AG04450 (cell line): Measurements from ENCODE around the gene C5orf15. TPM values are rescaled to one million over a fixed set of nuclear protein-coding genes. Genes with fewer than 3 reads are reported as not detected.

Experiments used
- CTCF ChIA-PET: fragments of 300-600, 350-600 bp; formaldehyde crosslinking; extraction: SDS; loops from one replicate; lab custom pipeline; 2022; ENCODE audit warnings: antibody characterized with exemption, inconsistent platforms; lab: Charles Lee
- POLR2A ChIA-PET: fragments of 350-600 bp; formaldehyde crosslinking; extraction: SDS; loops from one replicate; lab custom pipeline; 2021; ENCODE audit warnings: antibody characterized with exemption, inconsistent platforms; lab: Yijun Ruan, JAX
- DNase-seq: peaks from one replicate; pipeline ENCODE4 v3.0.0-alpha.2; 2011; ENCODE audit warnings: low read depth, low spot score
- H3K27ac ChIP-seq: one replicate; pipeline ENCODE4 v1.5.1; 2012; ENCODE audit warnings: low read depth, low read length, control low read depth
- H3K27me3 ChIP-seq: one replicate; pipeline ENCODE4 v1.6.0; 2012; ENCODE audit warnings: low read length; ENCODE audit not compliant: control insufficient read depth, insufficient read depth
- H3K4me3 ChIP-seq: 2 replicates; pipeline ENCODE4 v1.5.1; 2011; ENCODE audit warnings: mild to moderate bottlenecking, low read depth, low read length, control low read depth
- H3K9me3 ChIP-seq: 2 replicates; pipeline ENCODE4 v1.5.1; 2012; ENCODE audit warnings: low read length; ENCODE audit not compliant: control insufficient read depth, insufficient read depth
- polyA plus RNA-seq: library from polyadenylated mRNA; depleted of rRNA; stranded (reverse); fragments of >200 nt; gene quantifications from 2 replicates; pipeline ENCODE4 v1.2.3, GENCODE V29; 2011
- TF ChIP-seq, protein P1 (sequence below): IDR thresholded peaks from 2 replicates; pipeline ENCODE4 v1.5.1; 2011; ENCODE audit warnings: low read depth, low read length, control low read depth, inconsistent platforms

Gene C5orf15
- polyA plus RNA-seq, 1 experiment, result 92.9 TPM

DNA sequence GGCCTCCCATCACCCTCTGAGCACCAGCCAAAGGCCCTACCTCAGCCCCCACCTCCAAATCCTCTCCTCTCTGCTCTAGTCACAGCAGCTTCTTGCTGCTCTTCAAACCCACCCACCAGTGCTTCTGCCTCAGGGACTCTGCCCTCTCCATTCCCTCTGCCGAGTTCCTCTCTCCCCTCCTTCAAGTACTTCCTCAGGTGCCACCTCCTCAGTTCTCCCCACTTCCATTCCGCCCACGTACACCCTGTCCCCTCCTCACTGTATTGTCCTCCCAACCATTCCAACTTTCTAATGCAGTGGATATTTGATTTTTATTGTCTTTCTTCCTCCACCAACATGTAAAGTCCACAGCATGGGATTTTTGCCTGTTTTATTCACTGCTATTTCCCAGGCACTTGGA, 43.2 kb downstream of the C5orf15 start:
- TF ChIP-seq, protein P1, sequence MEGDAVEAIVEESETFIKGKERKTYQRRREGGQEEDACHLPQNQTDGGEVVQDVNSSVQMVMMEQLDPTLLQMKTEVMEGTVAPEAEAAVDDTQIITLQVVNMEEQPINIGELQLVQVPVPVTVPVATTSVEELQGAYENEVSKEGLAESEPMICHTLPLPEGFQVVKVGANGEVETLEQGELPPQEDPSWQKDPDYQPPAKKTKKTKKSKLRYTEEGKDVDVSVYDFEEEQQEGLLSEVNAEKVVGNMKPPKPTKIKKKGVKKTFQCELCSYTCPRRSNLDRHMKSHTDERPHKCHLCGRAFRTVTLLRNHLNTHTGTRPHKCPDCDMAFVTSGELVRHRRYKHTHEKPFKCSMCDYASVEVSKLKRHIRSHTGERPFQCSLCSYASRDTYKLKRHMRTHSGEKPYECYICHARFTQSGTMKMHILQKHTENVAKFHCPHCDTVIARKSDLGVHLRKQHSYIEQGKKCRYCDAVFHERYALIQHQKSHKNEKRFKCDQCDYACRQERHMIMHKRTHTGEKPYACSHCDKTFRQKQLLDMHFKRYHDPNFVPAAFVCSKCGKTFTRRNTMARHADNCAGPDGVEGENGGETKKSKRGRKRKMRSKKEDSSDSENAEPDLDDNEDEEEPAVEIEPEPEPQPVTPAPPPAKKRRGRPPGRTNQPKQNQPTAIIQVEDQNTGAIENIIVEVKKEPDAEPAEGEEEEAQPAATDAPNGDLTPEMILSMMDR, result no peak
- Histone ChIP-seq H3K9me3 (peaks cover 3% of the 10 kb centered on the region; the same call in 1 of the 2 replicates), H3K4me3 (no peak overlapping the region), H3K27ac (no peak overlapping the region), H3K27me3 (peaks cover 13% of the 10 kb centered on the region)
- DNase-seq, result no peak
- ChIA-PET POLR2A (no interaction called here), CTCF (no interaction called here)

DNA sequence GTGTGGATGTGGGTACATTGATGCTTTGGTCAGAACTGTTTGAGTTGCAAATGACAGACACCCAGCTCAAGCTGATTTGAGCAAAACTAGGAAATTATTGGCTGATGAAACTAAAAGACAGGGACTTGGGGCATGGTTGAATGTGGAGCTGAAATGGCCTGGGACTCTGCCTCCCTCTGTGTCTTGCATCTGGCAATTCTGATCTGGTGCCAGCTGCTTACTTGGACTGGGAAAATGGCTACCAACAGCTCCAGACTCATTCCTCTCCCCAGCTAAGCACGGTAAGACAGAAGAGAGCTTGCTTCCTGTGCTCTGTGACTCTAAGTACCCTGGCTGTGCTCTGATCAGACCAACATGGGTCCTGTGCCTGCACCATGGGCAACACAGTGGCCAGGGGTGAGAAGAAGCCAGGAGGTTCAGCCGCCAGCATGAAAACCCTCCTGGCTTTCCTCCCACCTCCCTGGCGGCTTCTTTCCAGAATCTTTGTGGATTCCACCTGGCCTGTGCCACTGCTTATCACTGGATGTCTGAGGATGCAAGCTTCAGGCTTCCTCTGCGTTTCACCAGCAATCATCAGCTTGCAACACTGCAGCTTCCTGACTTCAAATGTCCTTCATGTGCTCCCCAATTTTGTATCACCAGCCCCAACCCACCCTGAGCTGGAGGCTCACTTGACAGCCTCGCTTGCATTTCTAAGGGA, 44.1 kb downstream of the C5orf15 start:
- TF ChIP-seq, protein P1, result no peak
- CTCF ChIA-PET, result no interaction called here

DNA sequence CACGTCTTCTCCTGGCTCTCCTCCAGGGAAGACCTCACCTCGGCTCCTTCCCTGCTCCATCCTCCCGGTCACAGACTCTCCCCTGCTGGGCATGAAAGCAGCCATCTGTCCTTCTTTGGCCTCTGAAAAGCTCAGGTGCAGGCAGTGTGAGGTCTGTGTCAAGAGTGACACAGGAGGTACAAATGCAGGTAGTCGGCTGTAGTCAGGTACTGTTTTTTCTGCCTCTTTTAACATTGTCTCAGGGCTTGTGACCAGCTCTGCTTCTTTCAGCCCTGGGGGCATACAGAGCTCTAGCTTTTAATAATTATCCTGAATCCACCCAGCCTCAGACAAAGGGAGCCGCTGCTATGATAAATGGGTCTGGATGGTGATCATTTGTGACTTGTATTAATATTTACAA, 46.4 kb downstream of the C5orf15 start:
- no peak for DNase-seq
- CTCF ChIA-PET, result no interaction called here
- Histone ChIP-seq H3K27ac (no peak overlapping the region), H3K4me3 (no peak overlapping the region), H3K9me3 (peaks cover 3% of the 10 kb centered on the region; the same call in 1 of the 2 replicates), H3K27me3 (peaks cover 32% of the 10 kb centered on the region)
- POLR2A ChIA-PET, result no interaction called here
- TF ChIP-seq, protein P1, result no peak

More for the DNA sequence above, 44.1 kb downstream of the C5orf15 start:
- POLR2A ChIA-PET, result no interaction called here
- peaks cover 16% of the 10 kb centered on the region for H3K27me3 ChIP-seq
- peaks cover 3% of the 10 kb centered on the region; the same call in 1 of the 2 replicates for H3K9me3 ChIP-seq
- no peak for DNase-seq
- H3K27ac ChIP-seq, result no peak overlapping the region
- H3K4me3 ChIP-seq, result no peak overlapping the region

DNA sequence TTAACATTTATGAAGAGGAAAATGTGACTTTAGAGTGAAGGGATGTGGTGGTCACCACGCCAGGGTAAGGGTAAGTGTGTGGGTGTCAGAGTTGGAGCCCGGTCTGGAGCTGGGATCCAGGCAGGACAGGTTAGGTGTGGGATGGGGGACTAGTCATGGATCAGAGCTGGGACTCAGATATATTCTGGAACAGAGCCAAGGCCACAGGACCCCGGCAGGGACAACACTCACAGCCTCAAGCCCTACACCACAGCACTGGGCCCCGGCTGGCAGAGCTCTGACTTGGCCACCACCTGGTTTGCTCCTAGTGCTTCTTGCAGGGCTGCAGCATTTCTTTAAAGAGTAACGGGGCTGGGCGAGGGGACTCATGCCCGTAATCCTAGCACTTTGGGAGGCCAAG, 47.4 kb downstream of the C5orf15 start:
- CTCF ChIA-PET, result no interaction called here
- H3K27me3 ChIP-seq, result peaks cover 33% of the 10 kb centered on the region

More for the DNA sequence above, 47.4 kb downstream of the C5orf15 start:
- no peaks in the 10 kb centered on the region; the same call in 1 of the 2 replicates for H3K9me3 ChIP-seq
- TF ChIP-seq, protein P1, result no peak
- no peak overlapping the region for H3K4me3 ChIP-seq
- POLR2A ChIA-PET, result no interaction called here
- H3K27ac ChIP-seq, result no peak overlapping the region
- DNase-seq, result no peak
